HepG2 (cell line): ENCODE results near the gene AGAP3. TPM values are rescaled to one million over a fixed set of nuclear protein-coding genes. Genes with fewer than 3 reads are reported as not detected.

Source experiments
- ARNTL ChIP-seq: sonication (generic); formaldehyde crosslinking; IDR thresholded peaks from 2 replicates; pipeline ENCODE4 v1.4.0; 2020; ENCODE audit warnings: mild to moderate bottlenecking, missing genetic modification reagents
- ATF7 ChIP-seq, 2 experiments: fragments of 450-650 bp in 1 of 2; sonication (generic) in 1 of 2; formaldehyde crosslinking in 1 of 2; IDR thresholded peaks; 2 replicates each; pipeline versions ENCODE4 v1.4.0 to v1.6.1; 2016 to 2020; ENCODE audit warnings: antibody characterized with exemption in 1 of 2, mild to moderate bottlenecking in 1 of 2, missing genetic modification reagents in 1 of 2
- CBFB ChIP-seq: sonication (generic); formaldehyde crosslinking; IDR thresholded peaks from 2 replicates; pipeline ENCODE4 v1.4.0; 2020; ENCODE audit warnings: missing genetic modification reagents
- DR1 ChIP-seq: sonication (generic); formaldehyde crosslinking; IDR thresholded peaks from 2 replicates; pipeline ENCODE4 v1.8.0; 2021; ENCODE audit warnings: mild to moderate bottlenecking, missing genetic modification reagents, inconsistent platforms
- ELF1 ChIP-seq: sonication (generic); formaldehyde crosslinking; IDR thresholded peaks from 2 replicates; pipeline ENCODE4 v1.4.0; 2020; ENCODE audit warnings: missing genetic modification reagents
- ERF ChIP-seq: IDR thresholded peaks from 2 replicates; pipeline ENCODE4 v1.6.1; 2018; ENCODE audit warnings: missing biosample characterization, missing genetic modification reagents
- HNRNPLL ChIP-seq: fragments of 200-400 bp; formaldehyde crosslinking; IDR thresholded peaks from 2 replicates; pipeline ENCODE4 v1.6.1; 2017; ENCODE audit warnings: mild to moderate bottlenecking, low read depth, low read length; ENCODE audit not compliant: poor library complexity, severe bottlenecking
- TBL1XR1 ChIP-seq: fragments of 150-350 bp; IDR thresholded peaks from 2 replicates; pipeline ENCODE4 v1.6.1; 2014; ENCODE audit warnings: borderline replicate concordance, low read length; ENCODE audit not compliant: partially characterized antibody
- TCF7 ChIP-seq: sonication (generic); IDR thresholded peaks from 2 replicates; pipeline ENCODE4 v1.6.1; 2016; ENCODE audit warnings: antibody characterized with exemption, low read depth
- TMF1 ChIP-seq: sonication (generic); formaldehyde crosslinking; IDR thresholded peaks from 2 replicates; pipeline ENCODE4 v1.8.1; 2022; ENCODE audit warnings: low read depth, missing genetic modification reagents
- TRIM24 ChIP-seq: sonication (generic); formaldehyde crosslinking; IDR thresholded peaks from 2 replicates; pipeline ENCODE4 v1.8.0; 2022; ENCODE audit warnings: mild to moderate bottlenecking, missing genetic modification reagents
- ZBTB10 ChIP-seq: sonication (generic); formaldehyde crosslinking; IDR thresholded peaks from 2 replicates; pipeline ENCODE4 v1.4.0; 2020; ENCODE audit warnings: missing genetic modification reagents, borderline replicate concordance
- ZNF292 ChIP-seq: sonication (generic); formaldehyde crosslinking; IDR thresholded peaks from 2 replicates; pipeline ENCODE4 v1.8.1; 2022; ENCODE audit warnings: mild to moderate bottlenecking, low read depth, missing genetic modification reagents, borderline replicate concordance
- ZNF333 ChIP-seq: sonication (generic); formaldehyde crosslinking; IDR thresholded peaks from 2 replicates; pipeline ENCODE4 v1.4.0; 2020; ENCODE audit warnings: mild to moderate bottlenecking, missing genetic modification reagents, borderline replicate concordance
- ZNF530 ChIP-seq: sonication (generic); formaldehyde crosslinking; IDR thresholded peaks from 2 replicates; pipeline ENCODE4 v1.5.0; 2020; ENCODE audit warnings: low read depth, mild to moderate bottlenecking, missing genetic modification reagents
- ZNF670 ChIP-seq: sonication (generic); formaldehyde crosslinking; IDR thresholded peaks from 2 replicates; pipeline ENCODE4 v1.8.0; 2022; ENCODE audit warnings: mild to moderate bottlenecking, missing genetic modification reagents, borderline replicate concordance
- ZNF704 ChIP-seq: sonication (generic); formaldehyde crosslinking; IDR thresholded peaks from 2 replicates; pipeline ENCODE4 v1.8.1; 2023; ENCODE audit warnings: mild to moderate bottlenecking, inconsistent platforms, moderate library complexity, missing genetic modification reagents, borderline replicate concordance
- ZNF879 ChIP-seq: sonication (generic); formaldehyde crosslinking; IDR thresholded peaks from 2 replicates; pipeline ENCODE4 v1.8.1; 2023; ENCODE audit warnings: missing genetic modification reagents
- polyA plus RNA-seq, 8 experiments: library from polyadenylated mRNA; depleted of rRNA in 3 of 8; stranded (reverse) in 7 of 8; unstranded in 1 of 8; fragments of >200 nt; fragmentation: Illumina TruSeq in 4 of 8; extraction: Trizol in 4 of 8; gene quantifications; 2 replicates each; pipeline versions ENCODE4 v1.2.1 to v1.2.3, GENCODE V29; 2011 to 2016; ENCODE audit warnings: low read depth in 4 of 8, missing spikeins in 1 of 8, mixed read lengths in 1 of 8; ENCODE audit not compliant: insufficient read depth in 1 of 8
- total RNA-seq, 5 experiments: library from RNA; depleted of rRNA; stranded (reverse); fragments of >200 nt; fragmentation: Illumina TruSeq; extraction: Trizol; gene quantifications; 2 replicates each; pipeline ENCODE4 v1.2.3, GENCODE V29; 2016; ENCODE audit warnings: low read depth in 1 of 5
- TF ChIP-seq, protein P1 (sequence below): IDR thresholded peaks from 2 replicates; pipeline ENCODE4 v1.6.1; 2012; ENCODE audit warnings: low read length, improper control_type of control experiment
- TF ChIP-seq, protein P2 (sequence below): sonication (generic); formaldehyde crosslinking; IDR thresholded peaks from 2 replicates; pipeline ENCODE4 v1.9.0; 2021; ENCODE audit warnings: missing genetic modification reagents, mild to moderate bottlenecking, borderline replicate concordance

Gene AGAP3
- total and polyA plus RNA-seq, 2 of the 13 experiments (the other 11 are each of a cell fraction or from before 2014, with no cell fraction given): 31.3 to 61.4 TPM

GRCh38 chr7:151172273-151173141 lies 86.2 kb downstream of the AGAP3 start (continued):
- TF ChIP-seq DR1 (CRISPR knock-in tag) (no peak), ZNF879 (no peak), ELF1 (CRISPR knock-in tag) (0 out of 2 replicates have a peak, but pooled peaks have one; percentile 18), ZNF292 (CRISPR knock-in tag) (no peak), ZNF530 (CRISPR knock-in tag) (no peak), ZNF333 (CRISPR knock-in tag) (no peak), TCF7 (no peak), ZBTB10 (CRISPR knock-in tag) (no peak), HNRNPLL (peak; percentile 56), ARNTL (CRISPR knock-in tag) (no peak), TRIM24 (no peak), ATF7 (IDR thresholded peaks at IDR 0.05) (no peak), ATF7 (CRISPR knock-in tag; IDR thresholded peaks at IDR 0.05) (no peak), CBFB (CRISPR knock-in tag) (peak; percentile 87), ZNF670 (CRISPR knock-in tag) (no peak), ZNF704 (CRISPR knock-in tag) (no peak), TBL1XR1 (no peak), TMF1 (no peak), ERF (CRISPR knock-in tag) (peak; percentile 74; the same call in 1 of the 2 replicates)
- TF ChIP-seq, protein P1, sequence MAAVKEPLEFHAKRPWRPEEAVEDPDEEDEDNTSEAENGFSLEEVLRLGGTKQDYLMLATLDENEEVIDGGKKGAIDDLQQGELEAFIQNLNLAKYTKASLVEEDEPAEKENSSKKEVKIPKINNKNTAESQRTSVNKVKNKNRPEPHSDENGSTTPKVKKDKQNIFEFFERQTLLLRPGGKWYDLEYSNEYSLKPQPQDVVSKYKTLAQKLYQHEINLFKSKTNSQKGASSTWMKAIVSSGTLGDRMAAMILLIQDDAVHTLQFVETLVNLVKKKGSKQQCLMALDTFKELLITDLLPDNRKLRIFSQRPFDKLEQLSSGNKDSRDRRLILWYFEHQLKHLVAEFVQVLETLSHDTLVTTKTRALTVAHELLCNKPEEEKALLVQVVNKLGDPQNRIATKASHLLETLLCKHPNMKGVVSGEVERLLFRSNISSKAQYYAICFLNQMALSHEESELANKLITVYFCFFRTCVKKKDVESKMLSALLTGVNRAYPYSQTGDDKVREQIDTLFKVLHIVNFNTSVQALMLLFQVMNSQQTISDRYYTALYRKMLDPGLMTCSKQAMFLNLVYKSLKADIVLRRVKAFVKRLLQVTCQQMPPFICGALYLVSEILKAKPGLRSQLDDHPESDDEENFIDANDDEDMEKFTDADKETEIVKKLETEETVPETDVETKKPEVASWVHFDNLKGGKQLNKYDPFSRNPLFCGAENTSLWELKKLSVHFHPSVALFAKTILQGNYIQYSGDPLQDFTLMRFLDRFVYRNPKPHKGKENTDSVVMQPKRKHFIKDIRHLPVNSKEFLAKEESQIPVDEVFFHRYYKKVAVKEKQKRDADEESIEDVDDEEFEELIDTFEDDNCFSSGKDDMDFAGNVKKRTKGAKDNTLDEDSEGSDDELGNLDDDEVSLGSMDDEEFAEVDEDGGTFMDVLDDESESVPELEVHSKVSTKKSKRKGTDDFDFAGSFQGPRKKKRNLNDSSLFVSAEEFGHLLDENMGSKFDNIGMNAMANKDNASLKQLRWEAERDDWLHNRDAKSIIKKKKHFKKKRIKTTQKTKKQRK: no peak
- TF ChIP-seq, protein P2, sequence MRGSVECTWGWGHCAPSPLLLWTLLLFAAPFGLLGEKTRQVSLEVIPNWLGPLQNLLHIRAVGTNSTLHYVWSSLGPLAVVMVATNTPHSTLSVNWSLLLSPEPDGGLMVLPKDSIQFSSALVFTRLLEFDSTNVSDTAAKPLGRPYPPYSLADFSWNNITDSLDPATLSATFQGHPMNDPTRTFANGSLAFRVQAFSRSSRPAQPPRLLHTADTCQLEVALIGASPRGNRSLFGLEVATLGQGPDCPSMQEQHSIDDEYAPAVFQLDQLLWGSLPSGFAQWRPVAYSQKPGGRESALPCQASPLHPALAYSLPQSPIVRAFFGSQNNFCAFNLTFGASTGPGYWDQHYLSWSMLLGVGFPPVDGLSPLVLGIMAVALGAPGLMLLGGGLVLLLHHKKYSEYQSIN: no peak
